Measurements from ENCODE around the gene SRMS.

Gene SRMS

GRCh38 chr20:63577317-63577894, 29.9 kb upstream of the SRMS start:
- H3K4me3 ChIP-seq (ENCODE audit: low read depth, low read length) = no peak overlapping the region
- no peak for DNase-seq (ENCODE audit: low read depth)
- no peak for TF ChIP-seq CTCF (IDR thresholded peaks at IDR 0.05; ENCODE audit: insufficient read depth, low read depth, low read length, missing control alignments)

GRCh38 chr20:63576311-63576710, 28.8 kb upstream of the SRMS start:
- no peak for DNase-seq (ENCODE audit: low read depth)
- no peak overlapping the region for H3K4me3 ChIP-seq (ENCODE audit: low read depth, low read length)
- TF ChIP-seq CTCF (IDR thresholded peaks at IDR 0.05; ENCODE audit: insufficient read depth, low read depth, low read length, missing control alignments) = no peak

DNA sequence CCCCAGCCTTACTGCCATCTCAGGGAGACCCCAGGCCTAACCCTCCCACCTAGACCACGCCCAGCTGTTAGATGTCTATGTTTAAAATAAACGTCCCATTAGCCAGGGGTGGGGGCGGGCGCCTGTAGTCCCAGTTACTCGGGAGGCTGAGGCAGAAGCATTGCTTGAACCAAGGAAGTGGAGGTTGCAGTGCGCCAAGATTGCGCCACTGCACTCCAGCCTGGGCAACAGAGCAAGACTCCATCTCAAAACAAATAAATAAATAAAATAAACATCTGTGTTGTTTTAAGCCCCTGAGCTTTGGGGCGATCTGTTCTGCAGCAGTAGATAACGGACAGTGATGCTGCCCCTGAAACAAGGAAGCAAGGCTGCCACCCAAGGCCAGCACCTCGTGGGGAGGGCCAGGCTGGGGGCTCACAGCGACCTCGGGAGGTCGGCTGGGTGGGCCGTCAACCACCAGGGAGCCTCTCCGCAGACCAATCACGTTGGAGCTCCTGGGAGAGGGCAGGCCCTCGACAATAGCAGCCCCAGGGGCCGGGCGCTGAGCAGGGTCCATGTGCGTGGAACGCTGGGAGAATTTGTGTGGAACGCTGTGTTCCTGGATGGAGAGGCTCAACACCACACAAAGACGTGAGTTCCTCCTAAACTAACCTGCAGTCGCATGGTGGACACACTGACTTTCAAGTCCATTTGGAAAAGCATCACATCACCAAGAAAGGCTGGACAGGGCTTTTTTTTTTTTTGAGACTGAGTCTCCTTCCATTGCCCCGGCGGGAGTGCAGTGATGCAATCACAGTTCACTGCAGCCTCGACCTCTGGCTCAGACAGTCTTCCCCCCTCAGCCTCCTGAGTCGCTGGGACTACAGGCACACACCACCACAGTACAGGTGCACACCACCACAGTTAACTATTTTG, 27.5 kb upstream of the SRMS start:
- no peak for TF ChIP-seq CTCF (IDR thresholded peaks at IDR 0.05; ENCODE audit: insufficient read depth, low read depth, low read length, missing control alignments)
- H3K4me3 ChIP-seq (ENCODE audit: low read depth, low read length) = no peak overlapping the region

DNA sequence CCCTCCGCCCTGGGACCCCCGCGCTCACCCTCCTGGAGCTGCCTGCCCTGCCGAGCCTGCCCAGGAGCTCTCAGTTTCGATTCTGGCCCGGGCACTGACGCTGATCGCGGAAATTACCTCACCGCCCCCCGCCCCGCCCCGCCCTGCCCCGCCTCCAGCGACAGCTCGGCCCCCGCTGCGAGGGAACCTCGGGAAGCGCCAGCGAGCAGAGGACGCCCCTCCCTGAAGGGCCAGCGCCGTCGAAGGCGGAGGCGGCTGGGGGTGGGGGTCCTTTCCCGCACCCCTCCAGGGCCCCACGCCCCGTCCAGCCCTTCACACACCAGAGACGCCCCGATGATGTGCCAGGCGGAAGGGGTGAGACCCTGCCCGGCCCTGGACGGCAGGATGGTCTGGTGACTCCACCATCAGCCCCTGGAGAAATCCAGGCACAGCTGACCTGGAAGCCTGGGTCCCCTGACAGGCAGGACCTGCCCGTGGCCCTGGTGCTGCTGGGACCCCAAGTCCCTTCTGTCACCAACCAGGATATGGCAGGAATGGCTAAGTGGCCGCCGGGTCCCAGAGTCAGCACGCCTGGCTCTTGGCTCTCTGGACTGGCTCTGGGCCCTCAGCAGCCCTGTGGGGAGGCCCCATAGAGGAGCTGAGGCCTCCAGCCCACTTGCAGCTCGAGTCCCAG, 26.7 kb upstream of the SRMS start, which contains the start of gene HELZ2:
Gene HELZ2 (minus strand): TSS at position 84 of the 673 bp plus-strand sequence. CDS start 1,854 bp downstream, outside the sequence.
- H3K4me3 ChIP-seq (ENCODE audit: low read depth, low read length) = peak within 1 kb of the TSS; percentile 83
- peak; percentile 75 for DNase-seq (ENCODE audit: low read depth)
- TF ChIP-seq CTCF (IDR thresholded peaks at IDR 0.05; ENCODE audit: insufficient read depth, low read depth, low read length, missing control alignments) = no peak

More for the DNA sequence above, 27.5 kb upstream of the SRMS start:
- DNase-seq (ENCODE audit: low read depth) = no peak

- no peak for DNase-seq (ENCODE audit: low read depth)
- H3K4me3 ChIP-seq (ENCODE audit: low read depth, low read length) = peak overlapping the region; percentile 83
- no peak for TF ChIP-seq CTCF (IDR thresholded peaks at IDR 0.05; ENCODE audit: insufficient read depth, low read depth, low read length, missing control alignments)
These were observed 26.1 kb upstream of the SRMS start for GRCh38 chr20:63573647-63574131.

GRCh38 chr20:63572788-63573646, 25.5 kb upstream of the SRMS start:
- DNase-seq (ENCODE audit: low read depth) = no peak
- TF ChIP-seq CTCF (IDR thresholded peaks at IDR 0.05; ENCODE audit: insufficient read depth, low read depth, low read length, missing control alignments) = peak; percentile 10
- H3K4me3 ChIP-seq (ENCODE audit: low read depth, low read length) = peak overlapping the region; percentile 83

All from GM12865 (cell line).